Panc1 (cell line): ENCODE data around the gene DENND1C. TPM values are rescaled to one million over a fixed set of nuclear protein-coding genes. Genes with fewer than 3 reads are reported as not detected.

ENCODE experiments used
- ATAC-seq: fragments of 200-7000 bp; cut with Tn5 transposase; 2 replicates; pipeline ENCODE4 v1.9.1; 2020; ENCODE audit warnings: mild to moderate bottlenecking, moderate library complexity
- BruUV-seq: library from RNA; stranded (reverse); fragments of 400-500 nt; replicated peaks from 2 replicates; lab custom pipeline; 2021; lab: Mats Ljungman, UMichigan
- CTCF ChIA-PET: fragments of 300-600 bp; sonication (Branson Sonifier 250); formaldehyde crosslinking; loops from one replicate; lab custom pipeline; 2022; ENCODE audit warnings: antibody characterized with exemption; lab: Charles Lee
- POLR2A ChIA-PET: fragments of 300-600 bp; sonication (Branson Sonifier 250); formaldehyde crosslinking; loops from one replicate; lab custom pipeline; 2022; ENCODE audit warnings: antibody characterized with exemption; lab: Charles Lee
- DNase-seq: peaks from one replicate; pipeline ENCODE4 v3.0.0-alpha.2; 2010; ENCODE audit warnings: low read depth, low spot score
- H3K27ac ChIP-seq: 2 replicates; pipeline ENCODE4 v1.5.1; 2011; ENCODE audit warnings: mild to moderate bottlenecking, low read length, inconsistent platforms
- H3K27me3 ChIP-seq: fragments of 200-500 bp; sonication (Bioruptor generic); 2 replicates; pipeline ENCODE4 v1.6.0; 2014; ENCODE audit warnings: low read length, inconsistent platforms; ENCODE audit not compliant: control insufficient read depth, insufficient read depth
- H3K36me3 ChIP-seq: fragments of 200-500 bp; sonication (Bioruptor generic); 2 replicates; pipeline ENCODE4 v1.5.1; 2014; ENCODE audit warnings: inconsistent platforms, mild to moderate bottlenecking, low read length, moderate library complexity; ENCODE audit not compliant: control insufficient read depth, insufficient read depth
- H3K4me1 ChIP-seq: 2 replicates; pipeline ENCODE4 v1.5.1; 2011; ENCODE audit warnings: inconsistent platforms, mild to moderate bottlenecking, low read length, moderate library complexity; ENCODE audit not compliant: control insufficient read depth, insufficient read depth
- H3K4me3 ChIP-seq, 2 experiments: 2 replicates each; pipeline ENCODE4 v1.5.1; 2011 to 2012; ENCODE audit warnings: low read depth in 2 of 2, low read length in 2 of 2, mild to moderate bottlenecking in 2 of 2, inconsistent platforms in 1 of 2, moderate library complexity in 1 of 2
- H3K9me3 ChIP-seq: fragments of 200-500 bp; sonication (Bioruptor generic); 2 replicates; pipeline ENCODE4 v1.5.1; 2014; ENCODE audit warnings: low read depth, mild to moderate bottlenecking, inconsistent platforms, low read length, moderate library complexity; ENCODE audit not compliant: control insufficient read depth, insufficient read depth
- CTCF ChIP-seq: fragments of 450-650 bp; IDR thresholded peaks from 2 replicates; pipeline ENCODE4 v1.5.1; 2017; ENCODE audit warnings: mild to moderate bottlenecking
- POLR2AphosphoS5 ChIP-seq: IDR thresholded peaks from 2 replicates; pipeline ENCODE4 v1.6.1; 2012; ENCODE audit warnings: mild to moderate bottlenecking, low read depth, low read length, moderate library complexity
- SIN3A ChIP-seq: IDR thresholded peaks from 2 replicates; pipeline ENCODE4 v1.6.1; 2012; ENCODE audit warnings: low read depth, mild to moderate bottlenecking, low read length, moderate library complexity, borderline replicate concordance; ENCODE audit not compliant: insufficient read depth
- TCF7L2 ChIP-seq: IDR thresholded peaks from 2 replicates; pipeline ENCODE4 v1.6.1; 2011; ENCODE audit warnings: mild to moderate bottlenecking, low read depth, low read length, inconsistent platforms
- in situ Hi-C: cut with HindIII; loops from 2 replicates; pipeline ENCODE4 v1.10.0; 2016; ENCODE audit warnings: low sequenced_read_pairs, low pct_unique_long_range_greater_than_20kb
- intact Hi-C: fragments of 100-400 bp; cut with micrococcal nuclease; formaldehyde crosslinking; loops from one replicate; pipeline ENCODE4 v1.10.0; 2022; ENCODE audit not compliant: unreplicated experiment
- total RNA-seq: library from RNA; stranded (reverse); gene quantifications from one replicate; pipeline ENCODE4 v1.2.1, GENCODE V29; 2021; ENCODE audit not compliant: unreplicated experiment
- TF ChIP-seq, protein P1 (sequence below), 2 experiments: IDR thresholded peaks; 2 replicates each; pipeline ENCODE4 v1.6.1; 2011 to 2012; ENCODE audit warnings: low read depth in 2 of 2, control low read depth in 1 of 2, low read length in 1 of 2, mild to moderate bottlenecking in 1 of 2, moderate library complexity in 1 of 2; ENCODE audit not compliant: insufficient read depth in 1 of 2

DENND1C gene
- total RNA-seq, 1 experiment from 2014 or later = 0.39 TPM

GRCh38 chr19:6528544-6529121 lies 47.0 kb upstream of the DENND1C start:
- CTCF ChIA-PET = no interaction called here
- intact Hi-C loops = no loop called here
- POLR2A ChIA-PET = no interaction called here
- no TSS peak for BruUV-seq
- Histone ChIP-seq H3K27me3 (no peaks in the 10 kb centered on the region), H3K9me3 (no peaks in the 10 kb centered on the region), H3K4me3 (no peak overlapping the region), H3K27ac (no peak overlapping the region), H3K36me3 (no peaks in the 10 kb centered on the region; the same call in 1 of the 2 replicates), H3K4me1 (peaks cover 10% of the 10 kb centered on the region)
- DNase-seq (no peak), ATAC-seq (no peak)
- in situ Hi-C loops = no loop called here
- TF ChIP-seq POLR2AphosphoS5 (no peak), CTCF (no peak), TCF7L2 (no peak), SIN3A (no peak)
- TF ChIP-seq, protein P1, sequence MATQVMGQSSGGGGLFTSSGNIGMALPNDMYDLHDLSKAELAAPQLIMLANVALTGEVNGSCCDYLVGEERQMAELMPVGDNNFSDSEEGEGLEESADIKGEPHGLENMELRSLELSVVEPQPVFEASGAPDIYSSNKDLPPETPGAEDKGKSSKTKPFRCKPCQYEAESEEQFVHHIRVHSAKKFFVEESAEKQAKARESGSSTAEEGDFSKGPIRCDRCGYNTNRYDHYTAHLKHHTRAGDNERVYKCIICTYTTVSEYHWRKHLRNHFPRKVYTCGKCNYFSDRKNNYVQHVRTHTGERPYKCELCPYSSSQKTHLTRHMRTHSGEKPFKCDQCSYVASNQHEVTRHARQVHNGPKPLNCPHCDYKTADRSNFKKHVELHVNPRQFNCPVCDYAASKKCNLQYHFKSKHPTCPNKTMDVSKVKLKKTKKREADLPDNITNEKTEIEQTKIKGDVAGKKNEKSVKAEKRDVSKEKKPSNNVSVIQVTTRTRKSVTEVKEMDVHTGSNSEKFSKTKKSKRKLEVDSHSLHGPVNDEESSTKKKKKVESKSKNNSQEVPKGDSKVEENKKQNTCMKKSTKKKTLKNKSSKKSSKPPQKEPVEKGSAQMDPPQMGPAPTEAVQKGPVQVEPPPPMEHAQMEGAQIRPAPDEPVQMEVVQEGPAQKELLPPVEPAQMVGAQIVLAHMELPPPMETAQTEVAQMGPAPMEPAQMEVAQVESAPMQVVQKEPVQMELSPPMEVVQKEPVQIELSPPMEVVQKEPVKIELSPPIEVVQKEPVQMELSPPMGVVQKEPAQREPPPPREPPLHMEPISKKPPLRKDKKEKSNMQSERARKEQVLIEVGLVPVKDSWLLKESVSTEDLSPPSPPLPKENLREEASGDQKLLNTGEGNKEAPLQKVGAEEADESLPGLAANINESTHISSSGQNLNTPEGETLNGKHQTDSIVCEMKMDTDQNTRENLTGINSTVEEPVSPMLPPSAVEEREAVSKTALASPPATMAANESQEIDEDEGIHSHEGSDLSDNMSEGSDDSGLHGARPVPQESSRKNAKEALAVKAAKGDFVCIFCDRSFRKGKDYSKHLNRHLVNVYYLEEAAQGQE (IDR thresholded peaks at IDR 0.05; ENCODE audit: insufficient read depth in 1 of 2, low read depth in 2 of 2, low read length in 1 of 2) = no peak

DNA sequence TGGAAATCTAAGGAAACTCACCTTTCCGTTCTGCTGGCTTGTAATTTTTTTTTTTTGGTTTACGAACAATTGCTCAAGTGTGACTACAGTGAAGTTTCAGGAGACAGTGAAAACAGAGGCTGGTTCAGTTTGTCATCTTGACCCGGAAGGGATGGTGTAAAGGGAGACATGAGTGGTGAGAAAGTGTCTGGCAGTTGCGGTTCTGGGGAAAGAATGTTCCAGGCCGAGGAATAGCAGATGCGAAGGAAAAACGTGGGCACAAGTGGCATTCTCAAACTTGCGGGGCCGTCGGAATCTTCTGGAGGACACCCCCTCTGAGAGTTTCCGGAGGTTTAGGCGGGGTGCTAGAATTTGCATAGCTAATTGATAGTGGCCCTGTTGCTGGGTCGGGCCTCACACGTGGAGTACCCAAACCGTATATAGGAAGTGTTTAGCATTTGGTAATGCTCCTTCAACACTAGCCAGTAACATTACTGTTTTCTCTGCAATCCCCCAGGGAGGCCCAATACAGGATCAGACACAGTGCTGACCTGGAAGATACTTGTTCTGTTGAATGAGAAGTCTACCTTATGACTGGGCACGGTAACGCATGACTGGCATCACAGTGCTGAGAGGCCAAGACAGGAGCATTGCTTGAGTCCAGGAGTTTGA lies 46.4 kb upstream of the DENND1C start:
- no peak for DNase-seq
- H3K27me3 ChIP-seq = no peaks in the 10 kb centered on the region
- ChIA-PET CTCF (no interaction called here), POLR2A (no interaction called here)
- intact Hi-C loops = no loop called here
- no peak for ATAC-seq
- no peaks in the 10 kb centered on the region; the same call in 1 of the 2 replicates for H3K36me3 ChIP-seq
- H3K27ac ChIP-seq = no peak overlapping the region
- no peaks in the 10 kb centered on the region for H3K9me3 ChIP-seq
- in situ Hi-C loops = no loop called here
- peaks cover 10% of the 10 kb centered on the region for H3K4me1 ChIP-seq
- TF ChIP-seq, protein P1 (IDR thresholded peaks at IDR 0.05; ENCODE audit: insufficient read depth in 1 of 2, low read depth in 2 of 2, low read length in 1 of 2) = no peak
- no peak for TF ChIP-seq SIN3A
- no peak for TF ChIP-seq TCF7L2
- TF ChIP-seq CTCF = no peak
- TF ChIP-seq POLR2AphosphoS5 = no peak
- H3K4me3 ChIP-seq = no peak overlapping the region
- no TSS peak for BruUV-seq
